Nephron (organoid): ENCODE measurements around the gene PSMA6.

Source experiments
- H3K27ac Mint-ChIP-seq, 3 experiments: 2 replicates each; pipeline ENCODE4 v1.8.0; 2020; ENCODE audit warnings: mixed read lengths in 3 of 3, mild to moderate bottlenecking in 2 of 3, moderate library complexity in 1 of 3
- H3K27me3 Mint-ChIP-seq: 2 replicates; pipeline ENCODE4 v1.8.0; 2021; ENCODE audit warnings: low read depth, mild to moderate bottlenecking, moderate library complexity, mixed read lengths
- H3K36me3 Mint-ChIP-seq: 2 replicates; pipeline ENCODE4 v1.8.0; 2020; ENCODE audit warnings: low read depth, mixed read lengths
- H3K4me1 Mint-ChIP-seq: 2 replicates; pipeline ENCODE4 v1.8.0; 2020; ENCODE audit warnings: mixed read lengths
- H3K4me3 Mint-ChIP-seq, 3 experiments: 2 replicates each; pipeline ENCODE4 v1.8.0; 2020; ENCODE audit warnings: mild to moderate bottlenecking in 3 of 3, mixed read lengths in 3 of 3, moderate library complexity in 2 of 3
- H3K9me3 Mint-ChIP-seq: 2 replicates; pipeline ENCODE4 v1.8.0; 2020; ENCODE audit warnings: mixed read lengths
- CTCF ChIP-seq, 3 experiments: fragments of 200-600 bp; sonication (generic); IDR thresholded peaks; one replicate each; pipeline ENCODE4 v1.5.0; 2021; ENCODE audit warnings: antibody characterized with exemption in 3 of 3; ENCODE audit not compliant: unreplicated experiment in 3 of 3

Gene PSMA6

DNA sequence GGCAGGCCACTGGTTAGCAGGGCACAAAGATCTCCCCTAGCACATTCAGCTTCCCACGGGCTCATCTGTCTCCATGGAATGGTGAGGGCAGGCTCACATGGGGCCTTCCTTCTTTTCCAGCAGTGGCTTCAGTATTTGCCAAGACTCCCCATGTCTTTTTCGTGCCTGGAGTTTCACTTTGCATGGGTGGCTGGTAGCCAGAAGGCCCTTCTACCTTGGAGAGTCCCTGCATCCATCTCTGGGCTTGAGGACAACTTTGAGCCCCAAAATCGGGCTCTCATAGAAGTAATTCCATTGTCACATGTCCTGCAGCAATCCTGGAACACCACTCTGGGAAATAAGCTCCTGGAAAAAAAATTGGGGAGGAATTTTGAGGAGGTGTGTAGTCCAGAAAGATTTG is 70.3 kb downstream of the PSMA6 start:
- Mint-ChIP-seq H3K4me3 (no peak overlapping the region), H3K9me3 (no peaks in the 10 kb centered on the region), H3K36me3 (no peaks in the 10 kb centered on the region), H3K27ac (peak overlapping the region in 2 of 3 experiments; percentile 50 to 77), H3K4me1 (peaks cover 19% of the 10 kb centered on the region), H3K27me3 (no peaks in the 10 kb centered on the region)
- no peak for TF ChIP-seq CTCF (IDR thresholded peaks at IDR 0.05; ENCODE audit: unreplicated experiment in 3 of 3)

DNA sequence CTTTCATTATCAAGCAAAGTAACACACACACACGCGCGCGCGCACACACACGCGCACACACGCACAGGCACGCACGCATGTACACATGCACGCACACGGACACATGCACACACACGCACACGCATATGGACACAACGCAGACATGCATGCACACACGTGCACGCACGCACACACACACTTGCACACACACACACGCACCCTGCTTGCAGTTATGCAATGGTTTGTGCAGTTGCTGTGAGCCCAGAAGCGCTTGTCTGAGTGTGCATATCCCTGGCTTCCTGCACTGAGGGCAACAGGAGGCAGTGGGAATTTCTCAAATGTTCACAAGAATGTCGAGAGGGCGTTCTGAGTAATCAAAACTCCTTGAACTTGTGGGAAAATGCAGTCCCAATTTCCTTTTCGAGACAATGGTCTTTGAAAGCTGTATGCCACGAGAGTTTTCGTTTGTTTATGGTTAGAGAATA is 70.8 kb downstream of the PSMA6 start:
- Mint-ChIP-seq H3K4me3 (no peak overlapping the region), H3K9me3 (no peaks in the 10 kb centered on the region), H3K27me3 (no peaks in the 10 kb centered on the region), H3K36me3 (no peaks in the 10 kb centered on the region), H3K4me1 (peaks cover 24% of the 10 kb centered on the region), H3K27ac (peak overlapping the region in 2 of 3 experiments; percentile 50 to 77)
- no peak for TF ChIP-seq CTCF (IDR thresholded peaks at IDR 0.05; ENCODE audit: unreplicated experiment in 3 of 3)

DNA sequence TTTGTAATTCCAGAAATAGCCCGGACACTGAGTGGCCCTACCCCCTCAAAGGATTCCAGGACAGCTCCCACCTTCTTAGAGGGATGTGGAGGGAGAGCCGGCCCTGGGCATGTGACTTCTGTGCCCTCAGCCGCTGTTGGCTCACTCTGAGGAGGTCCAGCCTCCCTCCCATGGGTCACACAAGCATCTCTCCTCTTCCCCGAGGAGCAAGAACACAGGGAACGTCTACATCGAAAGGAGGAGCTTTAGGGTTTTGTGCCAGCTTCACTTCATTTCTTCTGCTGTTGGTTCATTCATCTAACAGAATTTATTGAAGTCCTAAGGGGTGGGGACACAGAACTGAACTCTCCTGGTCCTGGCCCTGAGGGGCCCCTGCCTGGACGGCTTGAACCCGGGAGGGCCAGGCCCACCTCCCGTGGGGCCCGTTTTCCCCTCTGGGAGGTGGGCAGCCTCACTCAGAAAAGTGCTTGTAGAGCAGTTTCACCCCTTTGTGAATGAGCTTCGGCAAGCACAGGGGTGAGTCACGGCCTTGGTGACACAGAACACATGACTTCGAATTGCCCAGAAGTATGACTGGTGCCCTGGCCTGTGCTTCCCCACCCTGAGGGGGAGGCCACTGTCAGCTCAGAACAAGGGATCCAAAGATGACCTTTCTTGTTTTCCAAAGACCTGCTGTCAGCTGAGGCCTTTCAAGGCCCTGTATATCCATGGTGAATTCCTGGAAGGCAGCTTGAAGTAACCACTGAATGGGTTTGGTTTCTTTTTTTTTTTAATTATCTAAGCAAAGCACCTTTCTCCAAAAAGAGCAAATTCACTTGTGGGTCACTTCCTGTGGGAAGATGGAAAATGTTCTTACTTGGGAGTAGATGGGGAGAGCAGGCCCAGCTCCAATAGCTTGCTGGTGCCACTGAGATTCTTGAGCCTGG is 73.2 kb downstream of the PSMA6 start:
- Mint-ChIP-seq H3K27me3 (no peaks in the 10 kb centered on the region), H3K36me3 (no peaks in the 10 kb centered on the region), H3K4me1 (peaks cover 37% of the 10 kb centered on the region), H3K4me3 (no peak overlapping the region), H3K27ac (peak overlapping the region; percentile 53 to 81 (median 75)), H3K9me3 (no peaks in the 10 kb centered on the region)
- TF ChIP-seq CTCF (IDR thresholded peaks at IDR 0.05; ENCODE audit: unreplicated experiment in 3 of 3) = no peak

DNA sequence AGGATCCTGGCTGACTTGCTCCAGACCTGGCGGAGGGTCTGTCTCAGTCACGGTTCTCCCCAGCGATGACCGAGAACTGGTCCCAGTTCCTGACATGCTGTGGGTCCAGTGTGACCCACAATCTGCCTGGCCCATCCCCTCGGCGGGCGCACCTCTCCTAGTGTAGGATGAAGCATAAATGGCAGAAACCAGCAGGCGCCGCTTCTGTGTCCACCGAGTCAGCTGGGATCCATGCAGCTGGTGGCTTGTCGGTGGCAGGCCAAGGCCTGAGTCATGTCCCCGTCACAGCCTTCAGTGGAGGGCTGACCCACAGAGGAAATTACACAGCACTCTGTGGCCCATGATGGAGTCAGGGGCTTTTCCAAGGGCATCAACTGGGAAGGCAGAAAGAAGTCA is 73.9 kb downstream of the PSMA6 start:
- Mint-ChIP-seq H3K27me3 (no peaks in the 10 kb centered on the region), H3K4me3 (no peak overlapping the region), H3K9me3 (peaks cover 1% of the 10 kb centered on the region), H3K36me3 (no peaks in the 10 kb centered on the region), H3K4me1 (peaks cover 37% of the 10 kb centered on the region), H3K27ac (peak overlapping the region; percentile 53 to 81 (median 70))
- no peak for TF ChIP-seq CTCF (IDR thresholded peaks at IDR 0.05; ENCODE audit: unreplicated experiment in 3 of 3)

- Mint-ChIP-seq H3K27me3 (no peaks in the 10 kb centered on the region), H3K9me3 (peaks cover 5% of the 10 kb centered on the region), H3K4me1 (peaks cover 37% of the 10 kb centered on the region), H3K27ac (peak overlapping the region in 2 of 3 experiments; percentile 48 to 70), H3K36me3 (no peaks in the 10 kb centered on the region), H3K4me3 (no peak overlapping the region)
- no peak for TF ChIP-seq CTCF (IDR thresholded peaks at IDR 0.05; ENCODE audit: unreplicated experiment in 3 of 3)
These were observed 74.4 kb downstream of the PSMA6 start for GRCh38 chr14:35366521-35366976.

DNA sequence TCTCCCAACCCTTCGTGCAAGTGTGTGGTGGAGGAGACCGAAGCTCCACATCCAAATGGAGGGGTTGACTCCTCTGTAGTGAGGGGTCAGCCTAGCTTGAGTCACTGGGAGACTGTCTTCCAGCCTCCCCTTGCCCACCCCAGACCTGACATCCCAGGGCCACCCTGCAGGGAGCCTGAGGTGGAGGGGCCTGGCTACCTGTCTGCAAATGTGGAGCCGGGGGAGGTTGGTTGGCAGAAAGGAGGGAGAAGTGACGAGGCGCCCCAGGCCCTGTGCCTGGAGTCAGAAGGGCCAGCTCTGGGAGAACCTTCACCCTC is 74.8 kb downstream of the PSMA6 start:
- H3K27me3 Mint-ChIP-seq = no peaks in the 10 kb centered on the region
- H3K9me3 Mint-ChIP-seq = peaks cover 5% of the 10 kb centered on the region
- no peak overlapping the region for H3K4me3 Mint-ChIP-seq
- no peak for TF ChIP-seq CTCF (IDR thresholded peaks at IDR 0.05; ENCODE audit: unreplicated experiment in 3 of 3)
- no peaks in the 10 kb centered on the region for H3K36me3 Mint-ChIP-seq
- peak overlapping the region; percentile 70 to 79 (median 77) for H3K27ac Mint-ChIP-seq
- H3K4me1 Mint-ChIP-seq = peaks cover 37% of the 10 kb centered on the region
